ENCODE measurements around the gene ZMYND12.

Gene ZMYND12

DNA sequence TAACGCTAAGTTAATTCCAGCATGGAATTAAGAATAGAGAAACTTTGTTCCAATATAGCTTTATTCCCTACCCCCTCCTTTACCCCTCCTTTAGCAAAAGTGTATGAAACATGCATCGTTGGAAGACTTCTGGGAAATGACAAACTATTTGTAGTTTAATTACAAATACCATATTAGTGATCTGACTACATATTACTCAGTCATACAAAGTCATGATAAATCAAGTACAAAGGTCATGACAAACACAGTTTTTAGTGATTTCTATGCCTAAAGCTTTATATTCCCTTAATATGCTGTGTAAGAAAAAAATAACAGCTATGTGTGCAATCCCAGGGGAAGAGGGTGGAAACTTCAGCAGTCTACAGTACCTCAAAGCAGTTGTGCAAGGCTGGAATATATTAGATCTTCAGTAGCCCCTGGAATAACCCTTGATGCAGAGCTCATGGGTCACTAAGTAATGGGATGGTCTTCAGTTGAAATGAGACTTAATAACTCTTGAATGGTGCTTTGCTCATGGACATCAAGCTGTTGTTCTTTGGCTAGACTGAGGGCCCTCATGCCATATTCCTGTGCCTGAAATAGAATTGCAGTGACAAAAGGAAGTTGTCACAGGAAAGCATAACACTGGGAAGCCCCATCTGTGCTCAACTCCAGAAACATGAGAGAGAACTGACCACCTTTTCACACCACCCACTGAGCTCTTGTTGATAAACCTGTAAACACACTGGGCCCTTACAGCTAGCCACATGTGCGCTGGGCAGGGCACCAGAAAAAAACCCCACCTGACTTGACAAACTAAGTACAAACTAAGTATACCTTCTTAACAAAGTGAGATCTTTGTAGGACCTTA lies 25.3 kb downstream of the ZMYND12 start:
- no peak for DNase-seq (ENCODE audit: low read depth)
- H3K4me3 ChIP-seq (replicated peaks; ENCODE audit: low read depth, low read length): no peak overlapping the region
- TF ChIP-seq, protein P1, sequence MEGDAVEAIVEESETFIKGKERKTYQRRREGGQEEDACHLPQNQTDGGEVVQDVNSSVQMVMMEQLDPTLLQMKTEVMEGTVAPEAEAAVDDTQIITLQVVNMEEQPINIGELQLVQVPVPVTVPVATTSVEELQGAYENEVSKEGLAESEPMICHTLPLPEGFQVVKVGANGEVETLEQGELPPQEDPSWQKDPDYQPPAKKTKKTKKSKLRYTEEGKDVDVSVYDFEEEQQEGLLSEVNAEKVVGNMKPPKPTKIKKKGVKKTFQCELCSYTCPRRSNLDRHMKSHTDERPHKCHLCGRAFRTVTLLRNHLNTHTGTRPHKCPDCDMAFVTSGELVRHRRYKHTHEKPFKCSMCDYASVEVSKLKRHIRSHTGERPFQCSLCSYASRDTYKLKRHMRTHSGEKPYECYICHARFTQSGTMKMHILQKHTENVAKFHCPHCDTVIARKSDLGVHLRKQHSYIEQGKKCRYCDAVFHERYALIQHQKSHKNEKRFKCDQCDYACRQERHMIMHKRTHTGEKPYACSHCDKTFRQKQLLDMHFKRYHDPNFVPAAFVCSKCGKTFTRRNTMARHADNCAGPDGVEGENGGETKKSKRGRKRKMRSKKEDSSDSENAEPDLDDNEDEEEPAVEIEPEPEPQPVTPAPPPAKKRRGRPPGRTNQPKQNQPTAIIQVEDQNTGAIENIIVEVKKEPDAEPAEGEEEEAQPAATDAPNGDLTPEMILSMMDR (IDR thresholded peaks at IDR 0.05; ENCODE audit: low read length, missing control alignments): no peak

DNA sequence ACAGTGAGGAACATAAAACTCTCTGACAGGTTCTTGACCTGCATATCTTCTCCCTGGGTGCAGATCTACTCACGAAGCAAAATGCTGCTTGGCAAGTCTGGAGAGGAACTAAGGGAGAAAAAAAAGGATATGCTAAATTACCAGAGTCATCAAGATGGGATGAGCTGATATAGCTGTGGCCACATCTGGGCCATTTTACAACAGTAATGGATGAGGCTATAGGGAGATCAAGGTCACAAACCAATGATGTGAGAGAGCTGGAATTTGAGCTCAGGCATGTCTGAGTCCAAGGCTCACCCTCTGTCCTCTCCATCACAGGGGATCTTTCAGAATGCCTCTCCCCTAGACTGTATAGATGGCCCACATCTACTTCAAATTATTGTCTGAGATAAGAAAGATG lies 26.2 kb downstream of the ZMYND12 start:
- no peak for DNase-seq (ENCODE audit: low read depth)
- no peak overlapping the region for H3K4me3 ChIP-seq (replicated peaks; ENCODE audit: low read depth, low read length)
- TF ChIP-seq, protein P1 (IDR thresholded peaks at IDR 0.05; ENCODE audit: low read length, missing control alignments): no peak

DNA sequence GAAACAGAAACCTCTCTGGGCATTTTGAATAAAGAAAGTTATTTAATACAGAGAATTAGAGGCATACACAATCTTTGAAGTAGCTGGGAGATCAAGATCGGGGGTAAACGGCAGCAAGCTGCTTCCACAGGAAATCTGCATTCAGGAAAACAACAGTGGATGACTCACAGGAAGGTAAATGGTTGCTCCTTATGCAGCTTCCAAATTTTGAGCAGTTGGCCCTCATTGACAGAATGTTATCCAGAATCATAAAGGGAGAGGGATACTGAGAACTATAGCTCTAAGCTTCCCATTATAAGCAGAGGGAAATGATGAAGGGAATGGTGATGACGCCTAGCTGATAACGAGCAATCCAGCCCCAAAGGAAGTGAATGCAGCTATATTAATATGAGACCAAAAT lies 28.6 kb downstream of the ZMYND12 start:
- TF ChIP-seq, protein P1 (IDR thresholded peaks at IDR 0.05; ENCODE audit: low read length, missing control alignments): no peak
- H3K4me3 ChIP-seq (replicated peaks; ENCODE audit: low read depth, low read length): no peak overlapping the region
- peak; percentile 23 for DNase-seq (ENCODE audit: low read depth)

DNA sequence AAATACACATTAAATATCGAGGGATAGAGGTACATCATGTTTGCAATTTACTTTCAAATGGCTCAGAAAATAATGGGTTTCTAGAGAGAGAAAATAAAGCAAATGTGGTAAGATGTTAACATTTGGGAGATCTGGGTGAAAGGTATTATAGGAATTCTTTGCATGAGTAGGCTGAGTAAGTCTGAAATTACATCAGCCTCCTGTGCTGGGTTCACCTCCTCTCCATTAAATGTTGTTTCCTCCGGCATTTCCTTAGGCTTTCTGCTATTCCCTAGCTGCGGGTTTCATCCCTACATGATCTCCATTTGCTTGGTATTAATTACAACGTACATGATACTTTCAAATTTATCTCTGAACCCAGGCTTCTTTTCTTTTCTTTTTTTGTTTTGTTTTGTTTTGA lies 31.6 kb downstream of the ZMYND12 start:
- H3K4me3 ChIP-seq (replicated peaks; ENCODE audit: low read depth, low read length): no peak overlapping the region
- TF ChIP-seq, protein P1 (IDR thresholded peaks at IDR 0.05; ENCODE audit: low read length, missing control alignments): no peak
- no peak for DNase-seq (ENCODE audit: low read depth)

DNA sequence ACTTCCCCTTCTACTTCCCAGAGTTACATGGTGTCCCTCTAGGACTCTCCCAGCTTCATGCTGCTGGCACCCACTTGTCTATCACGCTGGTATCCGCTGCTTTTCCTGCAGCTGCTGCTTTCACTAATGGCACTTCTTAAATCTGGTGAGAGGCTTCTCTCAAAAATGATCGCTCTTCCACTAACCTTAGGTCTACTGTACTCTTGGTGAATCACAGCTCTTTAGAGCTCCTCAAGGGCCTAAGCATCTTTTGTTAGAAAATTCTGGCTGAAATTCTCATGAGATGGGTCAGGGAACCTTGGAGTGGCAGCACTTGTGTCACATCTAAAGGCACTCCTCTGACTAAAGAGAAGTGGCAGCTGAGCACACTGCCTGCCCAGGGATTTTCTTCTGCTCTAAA lies 32.1 kb downstream of the ZMYND12 start:
- DNase-seq (ENCODE audit: low read depth): no peak
- TF ChIP-seq, protein P1 (IDR thresholded peaks at IDR 0.05; ENCODE audit: low read length, missing control alignments): no peak
- H3K4me3 ChIP-seq (replicated peaks; ENCODE audit: low read depth, low read length): no peak overlapping the region

DNA sequence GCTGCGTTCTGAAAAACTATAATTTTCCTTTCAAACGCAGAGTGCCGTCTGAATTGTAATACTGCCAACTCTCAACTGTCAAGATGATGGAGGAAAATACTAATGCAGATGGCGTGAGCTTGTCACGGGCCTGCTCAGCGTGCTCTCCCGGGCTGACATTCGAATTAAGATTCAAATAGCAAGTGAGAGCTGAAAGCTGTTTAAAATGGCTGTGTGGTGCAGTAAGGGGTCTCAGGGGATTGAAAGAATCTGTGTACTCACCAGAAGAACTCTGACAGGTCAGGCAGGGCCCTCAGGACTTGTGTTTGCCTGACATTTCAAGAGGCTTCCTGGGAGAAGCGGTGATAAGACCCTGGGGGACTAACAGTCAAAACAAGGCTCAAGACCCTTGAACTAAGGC lies 33.1 kb downstream of the ZMYND12 start:
- TF ChIP-seq, protein P1 (IDR thresholded peaks at IDR 0.05; ENCODE audit: low read length, missing control alignments): no peak
- no peak overlapping the region for H3K4me3 ChIP-seq (replicated peaks; ENCODE audit: low read depth, low read length)
- no peak for DNase-seq (ENCODE audit: low read depth)
